GM19467 (cell line): ENCODE data around the gene ATR.
A peak's percentile ranks its signal among the peaks of the same experiment; 100 is the strongest.
"Not testable (repeated sequence)": the region's sequence is repeated elsewhere in the genome, so short reads cannot be mapped to it uniquely, and the experiment has no call there.

Experiments used
- ATAC-seq: cut with Tn5 transposase; IDR thresholded peaks from one replicate; pipeline ENCODE4 v1.9.1; 2021; ENCODE audit warnings: mild to moderate bottlenecking, moderate library complexity; ENCODE audit not compliant: unreplicated experiment

ATR gene

DNA sequence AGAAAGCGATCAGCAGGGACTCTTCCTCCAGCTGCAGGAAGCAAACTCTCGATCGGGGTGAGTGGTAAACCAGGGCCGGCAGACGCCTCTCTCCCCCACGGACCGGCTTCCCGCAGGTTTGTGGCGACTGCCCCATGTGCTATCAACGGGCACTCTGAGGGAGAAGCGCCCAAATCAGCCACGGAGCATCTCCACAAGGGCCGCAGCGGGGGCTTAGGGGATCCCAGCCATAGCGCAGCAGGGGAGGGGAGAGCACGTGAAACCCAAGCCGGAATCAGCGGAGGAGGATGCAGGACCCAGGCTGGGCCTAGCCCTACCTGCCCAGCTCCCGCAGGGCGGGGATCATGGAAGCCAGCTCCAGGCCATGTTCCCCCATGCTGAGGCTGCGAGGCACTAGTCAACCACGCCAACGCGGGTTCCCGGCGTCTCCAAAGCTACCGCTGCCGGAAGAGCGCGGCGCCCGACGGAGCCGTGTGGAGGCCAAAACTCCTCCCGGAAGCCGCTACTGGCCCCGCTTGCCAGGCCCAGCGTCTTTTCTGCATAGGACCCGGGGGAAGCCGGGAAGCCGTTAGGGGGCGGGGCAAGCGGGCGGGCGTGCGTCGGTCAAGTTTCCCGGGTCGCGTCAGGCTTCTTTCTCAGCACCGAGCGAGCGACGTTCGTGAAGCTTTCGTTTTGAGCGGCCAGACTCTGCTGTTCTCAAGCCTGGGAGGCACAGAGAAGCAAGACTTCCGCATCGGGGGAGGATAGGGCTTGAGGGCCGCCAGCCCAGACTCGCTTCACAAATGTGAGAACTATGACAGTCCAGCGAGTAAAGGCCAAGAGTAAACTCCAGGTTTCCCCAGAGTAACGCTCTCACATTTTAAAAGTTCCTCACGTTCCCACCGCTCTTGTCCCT, at the start of gene ATR:
TSS of gene ATR (minus strand) at position 405 of the 895 bp plus-strand sequence. CDS start at position 376, 29 bp downstream.
- ATAC-seq = peak; percentile 93

DNA sequence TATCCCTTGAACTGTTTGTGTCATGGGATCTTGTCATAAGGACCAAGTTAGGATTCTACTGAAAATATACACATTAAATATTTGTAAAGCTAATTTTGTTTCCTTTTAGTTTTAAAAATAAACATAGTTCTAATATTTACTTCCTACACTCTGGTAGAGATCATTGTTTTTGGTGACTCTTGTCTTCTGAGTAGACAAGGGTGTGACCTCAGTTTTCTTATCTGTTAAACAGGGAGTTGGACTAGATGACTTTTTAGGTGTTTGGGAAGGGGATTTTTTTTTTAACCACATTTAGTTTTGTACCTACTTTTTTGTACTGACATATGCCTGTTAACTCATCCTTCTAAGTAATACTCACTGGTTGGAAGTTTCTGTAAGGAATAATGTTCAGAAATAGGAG, 48.4 kb upstream of the ATR start:
- ATAC-seq = no peak

DNA sequence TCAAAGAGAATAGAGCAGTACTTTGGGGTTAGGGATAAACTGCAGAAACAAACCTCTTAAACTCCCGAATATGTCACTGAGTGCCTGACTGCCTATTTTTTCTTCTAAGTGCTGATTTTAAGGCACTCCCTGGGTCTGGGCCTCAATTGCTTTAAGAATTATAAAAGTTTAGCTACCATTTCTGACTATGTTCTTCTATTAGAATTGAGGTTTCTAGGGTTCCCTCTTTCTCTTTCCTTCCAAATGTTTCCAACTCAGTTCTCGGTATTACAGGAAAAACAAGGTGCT, 46.6 kb upstream of the ATR start:
- ATAC-seq = no peak

- ATAC-seq = no peak
Measured at GRCh38 chr3:142624341-142625152, 46.0 kb upstream of the ATR start.

DNA sequence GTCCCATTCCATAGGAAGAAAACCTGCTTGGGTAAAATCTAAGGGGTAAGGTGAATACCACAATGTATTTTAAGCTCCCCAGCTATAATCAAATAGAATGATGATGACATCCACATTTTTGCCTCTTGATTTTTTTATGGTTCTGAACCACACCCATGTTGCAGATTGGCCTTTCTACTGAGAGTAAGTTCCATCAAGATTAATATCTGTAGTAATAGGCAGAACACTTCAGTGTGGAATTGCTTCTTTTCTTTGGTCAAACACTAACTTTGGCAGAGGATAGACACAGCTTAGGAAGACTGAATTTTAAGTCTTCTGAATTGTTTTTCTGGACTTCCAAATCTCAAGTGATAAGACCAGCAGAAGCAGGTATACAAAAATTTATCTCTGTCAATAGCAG, 44.7 kb upstream of the ATR start:
- no peak for ATAC-seq

DNA sequence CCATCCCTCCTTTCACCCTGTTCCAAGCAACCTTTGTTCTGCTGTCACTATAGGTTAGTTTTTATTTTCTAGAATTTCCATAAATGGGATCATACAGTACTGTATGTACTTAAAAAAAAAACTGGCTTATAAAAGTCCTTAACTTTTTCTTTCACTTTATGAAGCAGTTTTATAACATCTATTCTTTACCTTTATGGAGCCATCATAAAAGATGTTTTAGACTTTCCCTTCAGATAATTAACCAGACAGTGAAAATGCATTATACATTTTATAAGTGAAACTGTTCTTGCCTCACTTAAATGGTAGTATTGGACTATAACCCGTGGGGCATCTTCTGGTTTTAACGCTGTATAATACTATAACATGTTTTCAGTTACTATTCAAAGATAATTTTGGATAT, 43.9 kb upstream of the ATR start:
- ATAC-seq = no peak

DNA sequence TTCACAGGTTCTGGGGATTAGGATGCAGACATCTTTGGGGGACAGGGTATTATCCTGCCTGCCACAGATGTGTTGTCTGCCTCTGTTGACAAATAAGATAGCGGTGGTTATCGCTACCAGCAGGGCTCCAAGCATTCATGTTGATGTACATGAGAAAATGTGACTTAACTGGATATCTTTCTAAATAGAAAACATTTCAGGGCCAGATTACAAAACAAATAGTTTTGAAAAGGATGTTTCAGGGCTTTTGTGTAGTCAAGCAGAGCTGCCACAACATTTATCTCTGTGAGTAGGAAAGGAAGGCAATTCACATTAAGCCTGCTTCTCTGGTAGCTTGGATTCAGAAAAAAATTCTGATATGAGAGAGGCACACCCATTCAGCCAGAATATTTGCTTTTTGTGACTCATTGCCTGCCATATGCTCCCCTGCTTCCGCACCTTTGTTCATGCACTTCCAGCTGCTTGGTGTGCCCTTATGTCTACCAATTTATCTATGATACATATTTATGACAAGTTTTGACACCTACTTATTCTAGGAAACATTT, 40.5 kb upstream of the ATR start:
- ATAC-seq = no peak

DNA sequence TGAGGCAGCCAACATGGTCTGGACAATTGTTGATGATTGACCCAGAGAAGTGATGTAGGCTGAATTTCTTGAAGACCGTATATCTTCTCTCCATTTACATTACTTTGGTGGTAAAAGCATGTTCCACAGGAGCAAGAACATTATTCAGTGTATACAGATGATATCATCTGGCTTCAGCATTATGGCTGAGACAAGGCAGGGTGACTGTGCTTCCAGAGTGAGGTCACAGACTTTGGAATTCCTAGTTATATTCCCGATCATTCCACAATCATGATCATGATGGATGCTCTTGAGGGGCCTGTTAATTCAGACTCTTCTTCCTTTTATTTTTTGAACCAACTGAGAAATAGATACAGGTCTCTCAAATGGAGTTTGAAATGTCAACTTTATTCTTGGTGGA, 36.6 kb upstream of the ATR start:
- ATAC-seq = no peak

- no peak for ATAC-seq
Measured at GRCh38 chr3:142614059-142614626, 35.6 kb upstream of the ATR start.

GRCh38 chr3:142613491-142613890, 35.0 kb upstream of the ATR start:
- ATAC-seq = no peak

- ATAC-seq = no peak
Measured at GRCh38 chr3:142611206-142611605, 32.7 kb upstream of the ATR start.

DNA sequence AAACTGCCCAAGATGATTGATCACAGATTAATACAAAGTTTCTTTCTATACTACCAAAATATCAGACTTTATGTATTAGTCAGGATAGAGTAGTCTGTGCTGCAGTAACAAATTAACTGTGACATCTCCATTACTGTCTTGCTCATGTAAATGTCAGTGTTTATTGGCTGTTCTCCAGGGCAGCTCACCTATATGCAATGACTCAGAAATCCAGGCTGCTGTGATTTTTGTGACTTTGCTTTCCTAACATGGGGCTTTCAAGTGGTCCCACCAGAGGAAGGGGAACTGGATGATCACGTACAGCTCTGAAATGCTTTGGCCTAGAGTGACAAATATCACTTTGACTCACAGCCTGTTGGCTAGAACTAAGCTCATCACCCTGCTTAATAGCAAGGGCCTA, 30.6 kb upstream of the ATR start:
- ATAC-seq = no peak

GRCh38 chr3:142608631-142609030, 30.1 kb upstream of the ATR start:
- no peak for ATAC-seq

DNA sequence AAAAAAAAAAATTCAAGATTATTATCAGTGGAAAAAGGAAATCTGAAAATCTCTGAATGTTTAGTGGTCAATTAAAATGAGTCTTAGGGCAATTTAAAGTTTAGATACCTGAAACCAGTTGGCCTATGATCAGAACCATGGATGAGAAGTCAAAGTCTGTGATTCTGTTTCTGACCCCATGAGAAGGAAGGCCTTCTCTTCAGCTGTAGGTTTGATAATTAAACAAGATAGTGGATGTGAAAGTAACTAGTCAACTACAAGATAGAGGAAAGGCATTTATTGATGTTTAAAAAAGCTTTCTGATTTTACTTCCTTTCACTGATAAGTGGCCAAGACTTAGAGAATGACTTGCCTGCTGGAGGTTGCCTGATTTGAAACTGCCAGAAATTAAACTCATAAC, 26.4 kb upstream of the ATR start:
- peak; percentile 46 for ATAC-seq

DNA sequence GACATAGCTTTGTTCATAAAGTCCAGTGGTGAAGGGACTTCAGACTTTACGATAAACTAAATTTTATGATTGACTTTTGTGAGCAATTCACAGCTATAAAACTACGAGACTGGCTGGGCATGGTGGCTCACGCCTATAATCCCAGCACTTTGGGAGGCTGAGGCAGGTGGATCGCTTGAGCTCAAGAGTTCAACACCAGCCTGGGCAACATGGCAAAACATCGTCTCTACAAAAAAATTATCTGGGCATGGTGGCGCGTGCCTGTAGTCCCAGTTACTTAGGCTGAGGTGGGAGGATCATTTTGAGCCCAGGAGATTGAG, 24.8 kb upstream of the ATR start:
- not testable (repeated sequence) for ATAC-seq

DNA sequence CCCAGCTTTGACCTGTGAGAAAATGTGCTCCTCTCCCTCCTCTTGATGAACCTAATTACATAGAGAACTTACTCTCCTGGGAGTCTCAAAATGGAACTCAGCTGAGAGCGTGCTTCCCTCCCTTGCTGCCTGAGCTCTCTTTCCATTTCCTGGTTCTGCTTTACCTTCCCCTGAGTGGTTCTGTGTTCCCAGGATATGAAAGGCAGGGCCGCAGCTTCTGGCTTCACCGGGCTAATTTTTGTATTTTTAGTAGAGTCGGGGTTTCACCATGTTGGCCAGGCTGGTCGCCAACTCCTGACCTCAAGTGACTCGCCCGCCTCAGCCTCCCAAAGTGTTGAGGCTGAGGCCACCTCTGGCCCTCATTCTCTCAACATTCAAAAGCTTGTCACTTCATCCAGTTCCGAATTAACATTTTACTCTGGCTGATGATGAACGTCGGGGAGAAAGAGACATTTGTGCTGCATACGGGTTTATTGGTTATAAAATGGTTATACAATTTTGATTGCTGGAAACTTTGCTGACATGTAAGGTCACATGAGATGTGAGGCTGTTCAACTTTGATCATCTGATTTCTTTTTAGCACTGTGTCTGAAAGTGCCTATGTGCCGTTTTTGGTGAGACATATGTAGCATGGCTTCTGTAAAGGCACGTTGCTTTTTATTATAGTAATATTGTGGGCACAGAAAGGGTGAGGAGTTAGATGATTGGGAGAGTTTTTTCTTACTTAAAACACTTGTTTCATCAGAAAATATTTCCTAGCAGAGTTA, 24.3 kb upstream of the ATR start:
- ATAC-seq = no peak

- ATAC-seq = no peak
Measured at GRCh38 chr3:142601713-142602112, 23.2 kb upstream of the ATR start.

DNA sequence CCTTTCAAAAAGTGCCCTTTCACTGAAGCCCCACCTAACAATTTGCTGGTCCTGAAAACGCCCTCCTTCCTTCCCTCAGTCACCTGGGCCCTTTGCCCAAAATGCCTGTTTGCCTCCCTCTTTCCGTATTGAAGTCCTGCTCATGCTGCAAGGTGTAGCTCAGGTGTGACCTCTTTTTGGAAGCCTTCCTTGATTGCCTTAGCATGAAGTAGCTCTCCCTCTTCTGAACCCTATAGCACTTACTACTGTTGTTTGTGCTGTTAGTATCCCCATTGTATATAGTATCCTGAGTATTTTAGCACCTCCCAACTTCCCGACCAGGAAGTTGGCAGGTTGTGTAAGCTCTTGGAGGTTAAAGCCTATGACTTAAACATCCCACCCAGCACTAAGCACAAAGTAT, 19.4 kb upstream of the ATR start:
- no peak for ATAC-seq

DNA sequence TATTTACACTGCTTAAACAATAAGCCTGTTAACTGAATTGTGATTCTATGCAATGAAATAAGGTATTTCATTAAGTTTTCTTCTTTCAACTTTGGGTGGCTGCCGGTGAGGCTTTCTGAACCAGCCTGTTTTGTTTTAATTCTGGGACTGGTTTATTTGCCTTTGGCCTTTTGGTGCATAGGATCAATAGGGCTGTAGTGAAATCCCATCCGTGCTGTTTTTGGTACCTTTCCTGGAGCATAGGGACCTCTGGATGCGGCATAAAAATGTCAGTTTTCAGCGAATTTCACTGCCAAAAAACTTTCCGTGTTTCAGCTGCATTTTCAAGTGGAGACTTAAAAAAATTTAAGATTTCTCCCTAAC, 18.2 kb upstream of the ATR start:
- ATAC-seq = no peak

- peak; percentile 90 for ATAC-seq
Measured at GRCh38 chr3:142595951-142596725, 17.6 kb upstream of the ATR start, which contains the start of gene PLS1. TSS of gene PLS1 (plus strand) at chr3:142596393. CDS start at chr3:142664238, 67,845 bp downstream.
